Prostate gland (tissue), 2 donors: ENCODE measurements around the gene IL19. TPM values are rescaled to one million over a fixed set of nuclear protein-coding genes. Genes with fewer than 3 reads are reported as not detected.

Experiments
- DNase-seq: peaks from one replicate; pipeline ENCODE4 v3.0.0-alpha.2; 2019; ENCODE audit warnings: low spot score
- H3K27ac ChIP-seq, 2 donors: fragments of 200-600 bp; sonication (generic); 2 replicates each; pipeline ENCODE4 v1.5.1; 2017 to 2019
- H3K27me3 ChIP-seq: fragments of 200-600 bp; sonication (generic); replicated peaks from 2 replicates; pipeline ENCODE4 v1.5.1; 2019; ENCODE audit not compliant: insufficient read depth
- H3K36me3 ChIP-seq, 2 donors: fragments of 200-600 bp; sonication (generic); 1 replicate in 1 of 2; 2 replicates in 1 of 2; pipeline versions ENCODE4 v1.5.1 to v1.8.1; 2017 to 2019
- H3K4me1 ChIP-seq: fragments of 200-600 bp; sonication (generic); replicated peaks from 2 replicates; pipeline ENCODE4 v1.5.1; 2019
- H3K4me3 ChIP-seq, 2 donors: fragments of 200-600 bp; sonication (generic); 2 replicates each; pipeline ENCODE4 v1.5.1; 2017 to 2019
- H3K9me3 ChIP-seq: fragments of 200-600 bp; sonication (generic); 2 replicates; pipeline ENCODE4 v1.5.1; 2017
- POLR2A ChIP-seq: fragments of 450-650 bp; IDR thresholded peaks from one replicate; pipeline ENCODE4 v1.6.1; 2016; ENCODE audit warnings: antibody characterized with exemption, mild to moderate bottlenecking
- POLR2AphosphoS5 ChIP-seq: sonication (generic); formaldehyde crosslinking; IDR thresholded peaks from one replicate; pipeline ENCODE4 v1.6.1; 2017; ENCODE audit warnings: antibody characterized with exemption
- WGBS: methylation state at CpG from one replicate; pipeline ENCODE4 v1.1.5; 2018; 5-methylcytosine and 5-hydroxymethylcytosine counted together
- intact Hi-C: fragments of 100-400 bp; cut with DNase I; formaldehyde crosslinking; loops from one replicate; pipeline ENCODE4 v1.14.2; 2022
- total RNA-seq, 2 donors: library from RNA; depleted of rRNA; stranded (reverse); fragments of >200 nt; gene quantifications; one replicate each; pipeline ENCODE4 v1.1.0, GENCODE V29; 2016
- TF ChIP-seq, protein P1 (sequence below), 4 experiments: fragments of 200-600 bp in 2 of 4; fragments of 450-650 bp in 2 of 4; sonication (generic) in 2 of 4; IDR thresholded peaks; 1 replicate in 3 of 4; 2 replicates in 1 of 4; pipeline ENCODE4 v1.5.1; 2016 to 2019; ENCODE audit warnings: antibody characterized with exemption in 4 of 4, mild to moderate bottlenecking in 2 of 4, moderate library complexity in 2 of 4

IL19 gene
- total RNA-seq, 2 donors from 2014 or later, result not detected

DNA sequence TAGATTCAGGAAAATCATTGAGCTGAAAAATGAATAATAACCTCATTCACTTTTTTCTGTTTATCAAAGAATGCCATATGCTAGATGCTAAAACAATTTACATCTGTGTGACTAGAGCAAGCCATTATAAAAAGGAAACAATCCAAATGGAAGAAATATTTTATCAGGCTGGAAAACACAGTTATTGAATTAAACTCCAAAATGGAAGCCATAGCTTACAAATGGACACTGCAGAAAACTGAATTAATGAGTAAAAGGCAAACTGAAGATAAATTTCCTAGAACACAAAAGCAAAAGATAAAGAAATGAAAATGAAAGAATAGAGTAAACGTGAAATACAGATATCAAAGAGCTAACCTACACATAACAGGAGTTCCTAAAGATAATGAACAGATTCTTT lies 34.8 kb downstream of the IL19 start:
- WGBS, result 76% methylated on average over 1 of the region's 1 CpG
- Histone ChIP-seq H3K27ac (no peak overlapping the region), H3K4me1 (no peaks in the 10 kb centered on the region), H3K9me3 (no peaks in the 10 kb centered on the region), H3K27me3 (no peaks in the 10 kb centered on the region), H3K36me3 (no peaks in the 10 kb centered on the region), H3K4me3 (no peak overlapping the region)
- no peak for DNase-seq
- TF ChIP-seq POLR2A (no peak), POLR2AphosphoS5 (no peak)
- TF ChIP-seq, protein P1, sequence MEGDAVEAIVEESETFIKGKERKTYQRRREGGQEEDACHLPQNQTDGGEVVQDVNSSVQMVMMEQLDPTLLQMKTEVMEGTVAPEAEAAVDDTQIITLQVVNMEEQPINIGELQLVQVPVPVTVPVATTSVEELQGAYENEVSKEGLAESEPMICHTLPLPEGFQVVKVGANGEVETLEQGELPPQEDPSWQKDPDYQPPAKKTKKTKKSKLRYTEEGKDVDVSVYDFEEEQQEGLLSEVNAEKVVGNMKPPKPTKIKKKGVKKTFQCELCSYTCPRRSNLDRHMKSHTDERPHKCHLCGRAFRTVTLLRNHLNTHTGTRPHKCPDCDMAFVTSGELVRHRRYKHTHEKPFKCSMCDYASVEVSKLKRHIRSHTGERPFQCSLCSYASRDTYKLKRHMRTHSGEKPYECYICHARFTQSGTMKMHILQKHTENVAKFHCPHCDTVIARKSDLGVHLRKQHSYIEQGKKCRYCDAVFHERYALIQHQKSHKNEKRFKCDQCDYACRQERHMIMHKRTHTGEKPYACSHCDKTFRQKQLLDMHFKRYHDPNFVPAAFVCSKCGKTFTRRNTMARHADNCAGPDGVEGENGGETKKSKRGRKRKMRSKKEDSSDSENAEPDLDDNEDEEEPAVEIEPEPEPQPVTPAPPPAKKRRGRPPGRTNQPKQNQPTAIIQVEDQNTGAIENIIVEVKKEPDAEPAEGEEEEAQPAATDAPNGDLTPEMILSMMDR (IDR thresholded peaks at IDR 0.05), result no peak
- intact Hi-C loops, result loop anchor here (10.0 kb wide), 1 partner anchor 171 kb away; the partner anchor contains the start of gene DYRK3

DNA sequence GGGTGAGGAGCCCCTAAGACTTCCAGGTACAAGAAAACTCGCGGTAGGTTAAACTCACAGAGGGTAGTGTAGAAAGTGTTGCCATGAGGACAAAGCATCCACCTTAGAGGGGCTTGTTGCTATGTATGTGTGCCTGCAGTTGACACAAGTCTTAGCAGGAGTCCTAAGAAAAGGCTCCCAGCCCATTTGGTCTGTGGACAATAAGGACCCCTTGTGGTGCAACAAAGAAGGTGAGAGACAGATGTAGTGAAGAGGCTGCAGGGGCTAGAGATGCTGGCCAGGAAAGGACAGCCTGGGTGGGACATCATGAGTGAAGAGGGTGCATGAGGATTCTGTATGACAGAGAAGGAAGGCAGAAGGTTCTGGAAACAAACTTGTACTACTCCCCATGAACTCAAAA lies 38.0 kb downstream of the IL19 start:
- 51% methylated on average over 2 of the region's 2 CpGs for WGBS
- Histone ChIP-seq H3K9me3 (no peaks in the 10 kb centered on the region), H3K4me1 (no peaks in the 10 kb centered on the region), H3K27me3 (no peaks in the 10 kb centered on the region), H3K27ac (no peak overlapping the region), H3K4me3 (no peak overlapping the region), H3K36me3 (no peaks in the 10 kb centered on the region)
- DNase-seq, result no peak
- intact Hi-C loops, result loop anchor here (10.0 kb wide), 1 partner anchor 174 kb away; the partner anchor contains the start of gene DYRK3
- TF ChIP-seq POLR2A, result no peak
- TF ChIP-seq, protein P1 (IDR thresholded peaks at IDR 0.05), result peak in 2 of 4 experiments; percentile 27 to 31

DNA sequence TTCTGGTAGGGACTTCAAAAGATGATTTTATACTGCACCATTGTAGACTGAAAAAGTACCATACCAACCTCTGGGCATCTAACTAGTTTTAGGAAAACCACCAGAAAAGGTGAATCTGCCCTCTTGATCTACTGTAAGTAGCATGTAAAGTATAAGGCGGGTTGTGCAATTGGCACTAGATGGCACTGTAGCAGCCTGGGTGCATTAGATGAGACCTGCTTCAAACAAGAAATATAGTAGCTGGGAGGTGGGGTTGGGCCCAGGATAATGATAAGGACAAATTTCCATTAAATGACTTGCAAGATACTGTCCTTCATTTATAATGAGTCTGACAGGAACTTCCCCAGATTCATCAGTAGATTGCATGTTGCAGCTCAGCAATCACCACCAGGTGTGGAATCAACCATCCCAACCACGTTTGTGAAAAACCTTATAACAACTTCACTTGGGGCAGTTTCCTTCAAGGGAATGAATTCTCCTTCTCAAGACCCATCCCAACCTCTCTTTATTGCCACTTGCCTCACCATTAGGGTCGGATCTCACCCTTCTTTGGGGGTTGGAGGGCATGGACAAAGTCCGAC lies 39.0 kb downstream of the IL19 start:
- DNase-seq, result peak; percentile 10
- Histone ChIP-seq H3K27ac (no peak overlapping the region), H3K4me1 (no peaks in the 10 kb centered on the region), H3K9me3 (no peaks in the 10 kb centered on the region), H3K4me3 (no peak overlapping the region), H3K27me3 (no peaks in the 10 kb centered on the region), H3K36me3 (no peaks in the 10 kb centered on the region)
- intact Hi-C loops, result loop anchor here (10.0 kb wide), 1 partner anchor 175 kb away; the partner anchor contains the start of gene DYRK3
- 68% methylated on average over 4 of the region's 4 CpGs for WGBS
- TF ChIP-seq POLR2AphosphoS5, result no peak
- no peak for TF ChIP-seq POLR2A
- TF ChIP-seq, protein P1 (IDR thresholded peaks at IDR 0.05), result peak in 2 of 4 experiments; percentile 18 to 43

DNA sequence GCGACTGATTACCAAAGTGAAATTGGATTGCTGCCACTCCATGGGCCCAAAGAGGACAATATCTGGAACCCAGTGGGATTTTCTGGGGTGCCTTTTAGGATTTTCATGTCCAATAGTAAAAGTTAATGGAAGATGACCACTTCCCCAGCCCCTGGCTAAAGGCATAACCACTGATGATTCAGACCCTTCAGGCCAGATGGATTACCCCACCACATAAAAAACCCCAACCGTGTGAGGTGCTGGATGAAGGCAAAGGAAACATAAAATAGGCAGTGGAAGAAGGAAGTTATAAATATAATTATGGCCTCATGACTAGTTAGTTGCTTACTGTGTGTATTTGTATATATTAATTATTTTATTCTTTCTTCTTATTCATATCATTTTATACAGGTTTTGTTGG lies 41.9 kb downstream of the IL19 start:
- intact Hi-C loops, result no loop called here
- Histone ChIP-seq H3K27me3 (no peaks in the 10 kb centered on the region), H3K27ac (no peak overlapping the region), H3K4me3 (no peak overlapping the region), H3K4me1 (no peaks in the 10 kb centered on the region), H3K9me3 (no peaks in the 10 kb centered on the region), H3K36me3 (no peaks in the 10 kb centered on the region)
- WGBS, result 86% methylated on average over 2 of the region's 2 CpGs
- DNase-seq, result no peak
- TF ChIP-seq POLR2A (no peak), POLR2AphosphoS5 (no peak)
- TF ChIP-seq, protein P1 (IDR thresholded peaks at IDR 0.05), result no peak

DNA sequence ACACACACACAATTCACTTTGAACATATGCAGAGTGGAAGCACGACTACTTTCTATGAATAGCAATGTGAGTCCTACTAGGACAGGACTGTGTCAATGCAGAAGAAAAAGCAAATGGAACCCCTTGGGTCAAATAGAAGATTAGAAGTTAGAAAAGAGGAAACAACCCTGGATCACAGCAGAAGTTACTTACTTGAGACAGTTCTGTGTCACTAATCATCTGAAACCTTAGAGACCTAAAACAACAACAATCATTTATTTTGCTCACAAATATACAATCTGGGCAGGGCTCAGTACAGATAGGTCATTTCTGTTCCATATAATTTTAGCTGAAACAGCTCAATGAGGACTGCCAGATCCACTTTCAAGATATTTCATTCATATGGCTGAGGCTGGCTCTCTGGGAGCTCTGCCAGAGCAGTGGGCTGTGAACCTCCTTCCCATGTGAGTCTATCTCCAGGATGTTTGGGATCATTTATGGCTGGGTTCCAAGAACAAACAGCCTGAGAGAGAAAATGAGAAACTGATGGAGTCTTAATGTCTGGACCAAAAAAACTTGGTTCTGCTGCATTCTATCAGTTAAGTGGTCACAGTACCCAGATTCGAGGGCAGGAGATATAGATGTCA lies 44.3 kb downstream of the IL19 start:
- WGBS, result 60% methylated on average over 2 of the region's 2 CpGs
- intact Hi-C loops, result no loop called here
- Histone ChIP-seq H3K27ac (no peak overlapping the region), H3K4me1 (no peaks in the 10 kb centered on the region), H3K27me3 (no peaks in the 10 kb centered on the region), H3K9me3 (no peaks in the 10 kb centered on the region), H3K4me3 (no peak overlapping the region), H3K36me3 (no peaks in the 10 kb centered on the region)
- TF ChIP-seq, protein P1 (IDR thresholded peaks at IDR 0.05), result no peak
- DNase-seq, result no peak
